ENCODE results near the gene EP400.

Gene EP400

GRCh38 chr12:131911851-131912477, 37.8 kb upstream of the EP400 start:
- DNase-seq (ENCODE audit: low spot score): no peak

GRCh38 chr12:131912518-131913274, 37.0 kb upstream of the EP400 start:
- peak; percentile 62 for DNase-seq (ENCODE audit: low spot score)

- no peak for DNase-seq (ENCODE audit: low spot score)
Observed at GRCh38 chr12:131913666-131914065, 36.1 kb upstream of the EP400 start.

DNA sequence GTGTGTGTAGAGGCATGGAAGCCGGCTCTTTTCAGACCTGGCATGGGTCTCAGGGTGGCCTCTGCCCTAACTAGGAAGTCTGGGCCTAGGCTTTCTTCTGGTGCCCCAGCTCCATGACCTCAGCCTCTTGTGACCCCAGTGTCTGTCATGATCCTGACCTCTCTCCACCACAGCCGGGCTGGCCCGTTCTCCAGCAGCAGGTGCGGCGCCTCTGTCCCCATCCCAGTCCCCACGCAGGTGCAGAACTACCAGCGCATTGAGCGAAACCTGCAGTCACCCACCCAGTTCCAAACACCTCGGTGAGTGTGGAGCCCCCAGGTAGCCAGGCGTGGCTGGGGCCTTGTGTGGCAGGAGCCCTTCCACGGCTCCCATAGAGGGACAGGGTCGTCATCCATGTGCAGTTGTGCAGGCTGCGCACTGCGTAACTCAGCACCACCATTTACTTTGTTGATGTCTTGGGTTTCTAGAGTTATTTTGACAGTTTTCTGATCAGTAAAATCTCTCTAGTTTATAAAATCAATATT, 35.5 kb upstream of the EP400 start:
- DNase-seq (ENCODE audit: low spot score): no peak

DNA sequence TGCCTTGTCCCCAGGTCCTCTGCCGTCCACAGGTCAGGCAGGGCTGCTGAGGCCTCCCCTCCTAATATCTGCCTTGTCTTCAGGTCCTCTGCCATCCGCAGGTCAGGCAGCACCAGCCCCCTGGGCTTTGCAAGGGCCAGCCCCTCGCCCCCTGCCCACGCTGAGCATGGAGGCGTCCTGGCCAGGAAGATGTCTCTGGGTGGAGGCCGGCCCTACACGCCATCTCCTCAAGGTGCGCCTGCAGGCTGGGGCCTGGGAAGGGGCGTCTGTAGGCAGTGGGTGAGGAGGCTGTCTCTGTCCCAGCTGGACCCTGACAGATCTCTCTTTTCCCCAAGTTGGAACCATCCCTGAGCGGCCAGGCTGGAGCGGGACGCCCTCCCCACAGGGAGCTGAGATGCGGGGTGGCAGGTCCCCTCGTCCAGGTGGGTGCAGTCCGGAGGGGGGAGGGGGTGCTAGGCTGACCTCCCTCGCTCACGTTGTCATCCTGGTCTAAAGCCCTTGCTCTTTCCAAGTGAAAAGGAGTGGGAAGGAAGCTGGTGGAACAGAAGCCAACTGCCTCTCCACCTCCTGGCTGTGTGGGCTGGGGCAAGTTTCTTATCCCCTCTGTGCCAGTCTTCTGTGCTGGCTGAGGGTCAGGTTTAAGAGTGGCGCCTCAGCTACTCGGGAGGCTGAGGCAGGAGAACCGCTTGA, 34.6 kb upstream of the EP400 start:
- DNase-seq (ENCODE audit: low spot score): no peak

- no peak for DNase-seq (ENCODE audit: low spot score)
Observed at GRCh38 chr12:131915823-131916222, 33.9 kb upstream of the EP400 start.

DNA sequence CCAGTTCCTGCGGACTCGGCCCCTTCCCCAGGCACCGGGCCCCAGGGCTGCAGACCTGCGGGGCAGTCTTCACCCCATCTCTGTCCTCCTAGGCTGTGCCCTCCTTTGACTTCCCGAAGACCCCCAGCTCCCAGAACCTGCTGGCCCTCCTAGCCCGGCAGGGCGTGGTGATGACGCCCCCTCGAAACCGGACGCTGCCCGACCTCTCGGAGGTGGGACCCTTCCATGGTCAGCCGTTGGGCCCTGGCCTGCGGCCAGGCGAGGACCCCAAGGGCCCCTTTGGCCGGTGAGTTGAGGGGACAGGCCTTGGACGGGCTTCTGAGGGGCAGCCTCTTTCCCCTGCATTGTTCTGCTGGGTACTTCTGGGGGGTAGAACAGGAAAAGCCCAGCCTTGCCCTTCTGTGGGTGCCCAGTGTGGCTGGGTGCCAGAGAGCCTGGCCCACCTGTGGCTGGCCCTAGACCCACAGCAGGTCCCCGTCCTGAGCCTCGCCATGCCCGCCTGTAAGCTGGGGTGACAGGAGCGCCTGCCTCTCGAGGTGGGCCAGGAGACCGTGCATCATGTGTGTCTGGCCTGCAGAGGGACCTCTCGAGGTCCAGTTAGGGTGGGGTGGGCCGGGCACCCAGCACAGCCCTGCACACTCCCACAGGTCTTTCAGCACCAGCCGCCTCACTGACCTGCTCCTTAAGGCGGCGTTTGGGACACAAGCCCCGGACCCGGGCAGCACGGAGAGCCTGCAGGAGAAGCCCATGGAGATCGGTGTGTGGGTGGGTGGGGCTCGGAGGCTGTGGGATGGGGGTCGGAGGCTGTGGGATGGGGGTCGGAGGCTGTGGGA, 33.2 kb upstream of the EP400 start:
- DNase-seq (ENCODE audit: low spot score): no peak

GRCh38 chr12:131917139-131917710, 32.5 kb upstream of the EP400 start:
- no peak for DNase-seq (ENCODE audit: low spot score)

GRCh38 chr12:131917711-131918306, 31.9 kb upstream of the EP400 start:
- no peak for DNase-seq (ENCODE audit: low spot score)

GRCh38 chr12:131918311-131919050, 31.3 kb upstream of the EP400 start:
- no peak for DNase-seq (ENCODE audit: low spot score)

DNA sequence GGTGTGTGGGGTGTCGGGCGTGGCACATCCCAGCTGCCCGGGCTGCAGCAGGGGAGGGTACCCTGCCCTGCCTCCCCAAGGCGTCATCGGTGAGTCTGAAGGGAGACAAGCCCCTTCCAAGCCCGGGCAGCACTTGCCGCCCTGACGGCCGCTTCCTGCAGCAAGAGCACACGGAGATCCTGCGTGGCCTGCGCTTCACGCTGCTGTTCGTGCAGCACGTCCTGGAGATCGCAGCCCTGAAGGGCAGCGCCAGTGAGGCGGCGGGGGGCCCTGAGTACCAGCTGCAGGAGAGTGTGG, 30.7 kb upstream of the EP400 start:
- DNase-seq (ENCODE audit: low spot score): no peak

GRCh38 chr12:131919366-131920156, 30.2 kb upstream of the EP400 start:
- DNase-seq (ENCODE audit: low spot score): no peak

DNA sequence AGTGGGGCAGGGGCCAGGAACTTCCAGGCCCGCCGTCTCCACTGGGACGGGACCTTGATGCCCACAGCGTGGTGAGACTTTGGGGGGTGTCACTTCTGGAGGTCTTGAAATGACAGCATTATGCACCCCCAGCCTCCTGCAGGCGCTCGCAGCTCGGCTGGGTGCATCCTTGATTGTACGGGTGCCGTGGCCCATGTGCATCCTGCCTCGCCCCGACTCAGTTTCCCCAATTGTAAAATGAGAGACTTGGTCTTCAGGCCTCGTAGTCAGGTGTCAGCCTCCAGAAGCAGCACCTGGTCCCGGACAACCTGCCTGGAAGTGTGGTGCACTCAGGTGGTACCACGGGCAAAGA, 29.6 kb upstream of the EP400 start:
- no peak for DNase-seq (ENCODE audit: low spot score)

GRCh38 chr12:131920902-131921840, 28.6 kb upstream of the EP400 start:
- no peak for DNase-seq (ENCODE audit: low spot score)

GRCh38 chr12:131921866-131922769, 27.6 kb upstream of the EP400 start:
- DNase-seq (ENCODE audit: low spot score): no peak

DNA sequence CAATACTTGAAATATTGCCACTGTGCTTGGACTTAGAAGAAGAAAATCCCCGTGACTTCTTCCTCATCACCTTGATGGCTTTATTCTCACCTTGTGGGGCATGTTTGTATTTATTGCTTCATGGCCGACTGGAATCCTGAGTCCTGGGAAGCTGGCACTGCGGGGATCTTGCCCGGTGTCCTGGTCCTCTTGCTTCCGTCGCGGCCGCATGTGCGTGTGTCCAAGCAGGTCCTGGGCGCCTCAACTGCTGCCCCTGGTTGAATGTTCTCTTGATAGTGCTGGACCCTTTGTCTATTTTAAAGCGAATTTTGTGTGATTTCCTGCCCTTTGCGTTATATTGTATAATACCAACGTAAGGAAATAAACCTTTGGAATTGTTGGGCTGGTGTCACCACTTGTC, 27.0 kb upstream of the EP400 start:
- DNase-seq (ENCODE audit: low spot score): no peak

DNA sequence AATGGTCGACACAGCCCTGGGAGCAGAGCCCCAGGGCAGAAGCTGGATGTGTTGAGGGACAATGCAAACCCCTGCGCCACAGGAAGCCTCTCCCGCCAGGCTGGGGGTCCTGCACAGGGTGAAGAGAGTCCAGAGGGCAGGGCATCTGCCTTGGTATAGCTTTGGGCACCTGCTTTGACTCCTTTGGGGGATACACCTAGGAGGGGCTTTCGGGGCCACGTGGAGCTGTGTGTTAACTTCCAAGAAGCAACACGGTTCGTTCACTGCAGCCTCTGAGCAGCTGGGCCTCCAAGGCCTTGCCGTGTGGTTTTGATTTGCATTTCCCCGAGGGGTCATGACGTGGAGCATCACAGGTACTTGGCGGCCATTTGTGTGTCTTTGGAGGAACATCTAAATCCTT, 26.5 kb upstream of the EP400 start:
- DNase-seq (ENCODE audit: low spot score): no peak

Measured in cerebellar cortex (tissue), 1 donor.